ENCODE data around the gene TOMM20.

DNA sequence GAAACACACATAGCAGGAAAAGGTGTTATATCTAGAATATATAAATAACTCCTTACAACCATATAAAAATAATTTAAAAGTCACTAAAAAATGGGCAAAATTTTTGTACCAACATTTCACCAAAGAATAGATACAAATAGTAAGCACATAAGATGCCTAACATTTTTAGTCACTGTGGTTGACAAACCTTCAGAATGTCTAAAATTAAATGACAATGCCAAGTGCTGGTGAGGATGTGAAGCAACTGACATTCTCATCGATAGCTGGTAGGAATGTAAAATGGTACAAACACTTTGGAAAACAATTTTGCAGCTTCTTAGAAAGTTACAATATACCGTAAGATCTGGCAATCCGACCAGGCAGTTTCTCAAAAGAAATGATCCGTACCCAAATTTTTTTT is 14.4 kb upstream of the TOMM20 start:
- TF ChIP-seq EZH2 (IDR thresholded peaks at IDR 0.05; ENCODE audit: borderline replicate concordance, low read length): no peak
- no peak for TF ChIP-seq CTCF (conservative IDR thresholded peaks at IDR 0.05 in 1 of 2, IDR thresholded peaks at IDR 0.05 in 1 of 2; ENCODE audit: extremely low read depth in 1 of 2, insufficient read depth in 1 of 2, low read depth in 1 of 2, low read length in 2 of 2)

Measured in mammary epithelial cell (primary cell).